Measurements from ENCODE around the gene HGF.

HGF gene

DNA sequence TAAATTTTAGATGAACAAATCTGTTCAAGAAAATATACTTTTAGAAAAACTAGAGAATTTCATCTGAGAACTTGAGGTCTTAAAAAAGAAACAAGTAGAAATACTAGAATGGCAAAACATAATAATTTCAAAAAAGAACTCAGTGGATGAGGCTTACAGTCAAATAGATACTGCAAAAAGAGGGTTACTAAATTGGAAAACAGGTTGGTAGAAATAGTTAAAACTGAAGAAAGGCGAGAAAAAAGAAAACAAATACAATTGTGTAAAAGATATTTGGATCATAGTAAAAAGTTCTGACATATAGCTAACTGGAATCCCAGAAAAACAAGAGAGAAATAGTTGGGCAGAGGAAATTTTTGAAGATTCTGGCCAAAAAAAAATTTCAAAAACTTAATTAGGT, 117.6 kb downstream of the HGF start:
- H3K79me2 ChIP-seq (ENCODE audit: insufficient read depth, low read length), result no peaks in the 10 kb centered on the region

More for the DNA sequence above, 117.6 kb downstream of the HGF start:
- Histone ChIP-seq H4K20me1 (ENCODE audit: insufficient read depth, low read length) (no peaks in the 10 kb centered on the region), H3K27me3 (ENCODE audit: insufficient read depth, low read length) (no peaks in the 10 kb centered on the region), H3K9me2 (ENCODE audit: low read depth, low read length) (no peaks in the 10 kb centered on the region), H3F3A (ENCODE audit: insufficient read depth, low read length) (no peaks in the 10 kb centered on the region), H3K36me3 (ENCODE audit: insufficient read depth, low read length) (no peaks in the 10 kb centered on the region), H3K27ac (ENCODE audit: low read depth, low read length, poor library complexity, severe bottlenecking) (no peak overlapping the region), H3K9me3 (ENCODE audit: low read length) (peaks cover 5% of the 10 kb centered on the region; the same call in 1 of the 2 replicates), H3K4me1 (ENCODE audit: insufficient read depth, low read length, severe bottlenecking) (no peaks in the 10 kb centered on the region), H2AFZ (ENCODE audit: low read length) (no peak overlapping the region), H3K4me2 (ENCODE audit: low read length) (no peak overlapping the region), H3K4me3 (ENCODE audit: low read depth, low read length, poor library complexity, severe bottlenecking) (no peak overlapping the region), H3K9ac (ENCODE audit: low read length) (no peak overlapping the region)
- TF ChIP-seq EZH2 (IDR thresholded peaks at IDR 0.05; ENCODE audit: borderline replicate concordance, low read length), result no peak

Measured in OCI-LY1 (cell line).